Measurements from ENCODE around the gene PRSS2. TPM values are rescaled to one million over a fixed set of nuclear protein-coding genes. Genes with fewer than 3 reads are reported as not detected.

The PRSS2 gene
- total and polyA plus RNA-seq, 2 donors (not counting 3 experiments of a cell fraction or from before 2014, with no cell fraction given) = 0.25 TPM; not detected in 1

DNA sequence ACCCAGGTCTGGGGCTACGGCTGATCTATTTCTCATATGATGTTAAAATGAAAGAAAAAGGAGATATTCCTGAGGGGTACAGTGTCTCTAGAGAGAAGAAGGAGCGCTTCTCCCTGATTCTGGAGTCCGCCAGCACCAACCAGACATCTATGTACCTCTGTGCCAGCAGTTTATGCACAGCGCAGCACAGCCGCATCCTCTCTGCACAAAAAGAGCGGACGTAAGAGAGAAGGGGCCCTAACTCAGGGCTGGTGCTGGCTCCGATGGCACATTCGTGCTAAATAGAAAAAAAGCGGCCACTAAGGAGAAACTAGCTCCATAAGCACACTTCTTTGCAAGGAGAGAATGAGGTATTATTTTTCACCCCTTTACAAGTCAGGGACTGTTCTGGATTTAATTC, 49.8 kb upstream of the PRSS2 start:
- intact Hi-C loops (cut with micrococcal nuclease) = no loop called here
- no peak overlapping the region for H3K9ac ChIP-seq (replicated peaks; ENCODE audit: extremely low read depth, insufficient read depth, low read length)
- TF ChIP-seq, protein P1, sequence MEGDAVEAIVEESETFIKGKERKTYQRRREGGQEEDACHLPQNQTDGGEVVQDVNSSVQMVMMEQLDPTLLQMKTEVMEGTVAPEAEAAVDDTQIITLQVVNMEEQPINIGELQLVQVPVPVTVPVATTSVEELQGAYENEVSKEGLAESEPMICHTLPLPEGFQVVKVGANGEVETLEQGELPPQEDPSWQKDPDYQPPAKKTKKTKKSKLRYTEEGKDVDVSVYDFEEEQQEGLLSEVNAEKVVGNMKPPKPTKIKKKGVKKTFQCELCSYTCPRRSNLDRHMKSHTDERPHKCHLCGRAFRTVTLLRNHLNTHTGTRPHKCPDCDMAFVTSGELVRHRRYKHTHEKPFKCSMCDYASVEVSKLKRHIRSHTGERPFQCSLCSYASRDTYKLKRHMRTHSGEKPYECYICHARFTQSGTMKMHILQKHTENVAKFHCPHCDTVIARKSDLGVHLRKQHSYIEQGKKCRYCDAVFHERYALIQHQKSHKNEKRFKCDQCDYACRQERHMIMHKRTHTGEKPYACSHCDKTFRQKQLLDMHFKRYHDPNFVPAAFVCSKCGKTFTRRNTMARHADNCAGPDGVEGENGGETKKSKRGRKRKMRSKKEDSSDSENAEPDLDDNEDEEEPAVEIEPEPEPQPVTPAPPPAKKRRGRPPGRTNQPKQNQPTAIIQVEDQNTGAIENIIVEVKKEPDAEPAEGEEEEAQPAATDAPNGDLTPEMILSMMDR (IDR thresholded peaks at IDR 0.05; ENCODE audit: extremely low read depth in 1 of 2, insufficient read depth in 1 of 2, low read depth in 1 of 2, low read length in 2 of 2) = no peak
- TF ChIP-seq GATA2 (IDR thresholded peaks at IDR 0.05; ENCODE audit: insufficient read depth, insufficient read length, low read depth, low read length) = no peak
- no peak for TF ChIP-seq EZH2 (IDR thresholded peaks at IDR 0.05; ENCODE audit: borderline replicate concordance, low read depth, low read length, severe bottlenecking)
- TF ChIP-seq JUN (IDR thresholded peaks at IDR 0.05; ENCODE audit: borderline replicate concordance, insufficient read depth, insufficient read length, low read depth) = no peak
- TF ChIP-seq FOS (IDR thresholded peaks at IDR 0.05; ENCODE audit: borderline replicate concordance, insufficient read depth, low read length) = no peak
- no peak for TF ChIP-seq POLR2A (IDR thresholded peaks at IDR 0.05; ENCODE audit: low read depth, low read length)
- no peak for TF ChIP-seq MAX (IDR thresholded peaks at IDR 0.05; ENCODE audit: insufficient read depth, insufficient read length)
- TF ChIP-seq MYC (IDR thresholded peaks at IDR 0.05; ENCODE audit: low read depth, low read length) = no peak
- TF ChIP-seq POLR2AphosphoS5 (IDR thresholded peaks at IDR 0.05; ENCODE audit: insufficient read depth, low read depth, low read length) = no peak
- CTCF ChIA-PET = interaction anchor here (0.8 to 2.4 kb wide), 2 partner anchors 62 to 64 kb away, joined by 3 to 10 read pairs; no protein-coding TSS in a partner anchor
- no peak overlapping the region for H3K27ac ChIP-seq (ENCODE audit: insufficient read depth, low read depth, low read length)
- no TSS peak for BruUV-seq (replicated peaks)
- DNase-seq (ENCODE audit: low read depth, low spot score) (no peak), FAIRE-seq (no peak)
- H3K4me2 ChIP-seq (ENCODE audit: insufficient read depth, low read length) = no peak overlapping the region
- H3K79me2 ChIP-seq (ENCODE audit: control insufficient read depth, insufficient read depth, low read length) = no peaks in the 10 kb centered on the region
- peaks cover 21% of the 10 kb centered on the region in 2 experiments for H3K27me3 ChIP-seq (ENCODE audit: control insufficient read depth in 2 of 2, insufficient read depth in 2 of 2, low read length in 2 of 2)
- no peaks in the 10 kb centered on the region for H3K9me1 ChIP-seq (replicated peaks; ENCODE audit: control insufficient read depth, extremely low read depth, insufficient read depth, low read length)
- no peak overlapping the region for H2AFZ ChIP-seq (ENCODE audit: low read depth, low read length)
- POLR2A ChIA-PET = no interaction called here
- no peaks in the 10 kb centered on the region for H4K20me1 ChIP-seq (replicated peaks; ENCODE audit: control insufficient read depth, extremely low read depth, insufficient read depth, low read length)
- H3K9me3 ChIP-seq (replicated peaks; ENCODE audit: control insufficient read depth, insufficient read depth, low read length) = no peaks in the 10 kb centered on the region
- H3K4me3 ChIP-seq (replicated peaks in 1 of 3; ENCODE audit: insufficient read depth in 1 of 3, low read depth in 1 of 3, low read length in 3 of 3) = no peak overlapping the region
- H3K4me1 ChIP-seq (ENCODE audit: control insufficient read depth, extremely low read depth, insufficient read depth, low read length) = no peaks in the 10 kb centered on the region
- dilution Hi-C loops (cut with MboI; ENCODE audit: extremely low pct_ligation_motif_present, low sequenced_read_pairs) = no loop called here
- no peaks in the 10 kb centered on the region for H3K36me3 ChIP-seq (ENCODE audit: control insufficient read depth in 2 of 2, extremely low read depth in 1 of 2, insufficient read depth in 2 of 2, low read length in 2 of 2)
